LNCaP clone FGC (cell line): ENCODE measurements around the gene BIVM.
A peak's percentile ranks its signal among the peaks of the same experiment; 100 is the strongest.

Source experiments
- DNase-seq: peaks from one replicate; pipeline ENCODE4 v3.0.0-alpha.2; 2011; ENCODE audit warnings: low read depth
- H3K4me3 ChIP-seq: 2 replicates; pipeline ENCODE4 v1.5.1; 2011; ENCODE audit warnings: mild to moderate bottlenecking, low read depth, low read length, control low read depth
- CTCF ChIP-seq: IDR thresholded peaks from 2 replicates; pipeline ENCODE4 v1.5.1; 2012; ENCODE audit warnings: mild to moderate bottlenecking; ENCODE audit not compliant: control insufficient read depth, insufficient read depth; ENCODE audit errors: extremely low read depth

The BIVM gene

DNA sequence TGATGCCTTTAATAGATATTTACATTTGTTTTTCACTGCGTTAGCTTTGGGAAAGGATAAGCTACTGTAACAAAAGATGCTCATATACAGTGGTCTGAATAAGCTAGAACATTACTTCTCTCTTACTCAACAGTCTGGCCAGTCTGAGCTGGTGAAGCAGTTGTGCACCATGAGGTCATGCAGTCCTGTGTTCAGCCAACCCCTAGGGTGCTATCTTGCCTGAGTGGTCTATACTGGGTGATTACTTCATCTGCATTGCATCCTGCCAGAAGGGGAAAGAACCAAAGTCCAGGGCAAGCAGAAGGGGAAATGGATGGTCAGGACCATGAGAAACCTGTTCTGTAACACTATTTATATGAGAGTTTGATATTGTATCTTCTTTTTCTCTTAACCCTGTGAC lies 78.4 kb downstream of the BIVM start:
- DNase-seq = no peak
- TF ChIP-seq CTCF = no peak
- no peak overlapping the region for H3K4me3 ChIP-seq

GRCh38 chr13:102878481-102878880 lies 79.6 kb downstream of the BIVM start:
- no peak for DNase-seq
- no peak for TF ChIP-seq CTCF

DNA sequence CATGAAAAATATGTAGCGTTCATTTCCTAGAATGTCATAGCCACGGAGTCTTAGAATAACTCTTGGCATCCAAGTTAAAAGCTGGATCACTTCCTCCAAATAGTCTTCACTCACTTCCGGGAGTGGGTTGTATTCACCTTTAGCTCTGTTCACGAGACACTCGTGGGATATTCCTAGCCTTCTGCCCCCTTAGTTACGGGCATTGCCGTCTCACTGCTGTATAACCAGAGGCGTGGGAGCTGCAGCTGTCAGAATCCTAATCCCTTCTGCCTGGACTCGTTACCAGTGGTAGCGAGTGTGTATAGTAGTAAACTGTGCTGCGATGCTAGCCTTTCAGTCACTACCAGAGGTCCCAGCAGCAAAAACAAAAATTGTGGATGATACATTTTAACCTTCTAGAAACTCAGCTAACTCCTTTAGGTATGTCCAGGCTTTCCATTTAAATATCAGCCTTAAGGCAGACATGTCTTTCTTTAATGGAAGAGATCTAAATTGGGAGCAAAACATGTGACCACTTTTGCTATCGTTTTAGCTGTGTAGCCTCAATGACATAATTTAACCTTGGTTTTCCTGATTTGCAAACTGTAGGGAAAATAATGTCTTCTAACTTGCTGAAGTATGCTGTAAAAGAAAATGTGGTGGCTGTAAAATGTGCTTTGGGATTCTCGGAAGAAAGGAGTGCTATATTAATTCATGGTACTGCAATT lies 81.0 kb downstream of the BIVM start:
- no peak overlapping the region for H3K4me3 ChIP-seq
- no peak for TF ChIP-seq CTCF
- DNase-seq = no peak

More at GRCh38 chr13:102878481-102878880, 79.6 kb downstream of the BIVM start:
- no peak overlapping the region for H3K4me3 ChIP-seq

DNA sequence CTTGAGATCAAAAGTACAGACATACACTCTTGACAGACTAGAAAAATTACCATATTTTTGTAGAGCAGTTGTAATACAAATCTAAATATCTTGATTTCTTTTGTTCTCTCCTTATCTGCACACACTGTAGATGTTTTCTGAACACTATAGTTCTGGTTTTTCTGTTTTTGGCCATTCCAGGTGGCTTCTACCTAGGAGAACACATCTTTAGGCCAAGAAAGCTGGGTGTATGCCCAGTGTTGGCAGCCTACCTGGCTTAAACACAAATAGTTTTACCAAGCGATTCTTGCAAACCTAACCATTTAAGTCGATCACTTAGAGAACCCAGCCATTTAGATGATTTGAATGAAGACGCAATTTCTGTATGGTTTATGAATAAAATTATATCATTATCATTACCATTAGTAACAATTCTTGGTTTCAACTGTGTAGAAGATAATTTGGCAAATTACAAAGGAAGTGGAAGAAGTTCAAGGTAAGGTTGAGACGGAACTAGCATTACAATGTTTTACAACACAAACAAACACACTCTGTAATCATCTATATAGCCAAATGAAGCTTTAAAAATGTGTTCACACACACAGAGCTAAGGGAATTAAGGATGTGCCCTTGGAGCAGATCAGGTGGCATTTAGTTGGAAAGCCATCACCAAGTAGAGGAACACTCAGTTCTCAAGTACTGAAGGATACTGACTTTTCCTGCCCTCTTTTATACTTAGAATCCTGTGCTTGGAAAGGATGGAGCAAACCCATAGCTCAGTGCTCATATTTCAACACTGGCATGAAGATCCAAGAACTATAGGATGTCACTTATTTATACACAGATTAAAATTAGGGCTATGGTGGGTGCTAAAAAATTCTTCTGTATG lies 83.1 kb downstream of the BIVM start:
- TF ChIP-seq CTCF = no peak
- DNase-seq = peak; percentile 46
- no peak overlapping the region for H3K4me3 ChIP-seq
